H9 (cell line): ENCODE results near the gene TPM3. TPM values are rescaled to one million over a fixed set of nuclear protein-coding genes. Genes with fewer than 3 reads are reported as not detected.

Experiments
- DNase-seq: peaks from one replicate; pipeline ENCODE4 v3.0.0-alpha.2; 2017
- H2AFZ ChIP-seq: one replicate; pipeline ENCODE4 v1.6.1; 2013; ENCODE audit warnings: mild to moderate bottlenecking, low read length, control low read depth, moderate library complexity
- H2AK5ac ChIP-seq: 2 replicates; pipeline ENCODE4 v1.6.1; 2013; ENCODE audit warnings: low read length, control low read depth, mixed read lengths; ENCODE audit not compliant: insufficient read length
- H2BK120ac ChIP-seq: one replicate; pipeline ENCODE4 v1.6.1; 2013; ENCODE audit warnings: low read depth, mild to moderate bottlenecking, low read length, control low read depth, inconsistent platforms; ENCODE audit not compliant: poor library complexity, severe bottlenecking
- H2BK12ac ChIP-seq: 2 replicates; pipeline ENCODE4 v1.6.1; 2013; ENCODE audit warnings: low read length, control low read depth, mixed read lengths, low read depth; ENCODE audit not compliant: insufficient read length
- H2BK15ac ChIP-seq: 2 replicates; pipeline ENCODE4 v1.6.1; 2013; ENCODE audit warnings: low read depth, low read length, control low read depth
- H2BK20ac ChIP-seq: one replicate; pipeline ENCODE4 v1.6.1; 2013; ENCODE audit warnings: low read depth, mild to moderate bottlenecking, low read length, control low read depth, inconsistent platforms; ENCODE audit not compliant: poor library complexity, severe bottlenecking
- H2BK5ac ChIP-seq: 2 replicates; pipeline ENCODE4 v1.6.1; 2013; ENCODE audit warnings: low read length, control low read depth, mixed read lengths; ENCODE audit not compliant: insufficient read length
- H3K14ac ChIP-seq: 2 replicates; pipeline ENCODE4 v1.6.1; 2013; ENCODE audit warnings: low read length, control low read depth; ENCODE audit not compliant: insufficient read depth
- H3K18ac ChIP-seq: 2 replicates; pipeline ENCODE4 v1.6.1; 2013; ENCODE audit warnings: low read depth, mild to moderate bottlenecking, mixed read lengths, low read length, control low read depth; ENCODE audit not compliant: insufficient read length
- H3K23ac ChIP-seq: 2 replicates; pipeline ENCODE4 v1.6.1; 2013; ENCODE audit warnings: low read length, control low read depth, mixed read lengths, low read depth; ENCODE audit not compliant: insufficient read length
- H3K23me2 ChIP-seq: 2 replicates; pipeline ENCODE4 v1.6.1; 2013; ENCODE audit warnings: low read depth, mild to moderate bottlenecking, mixed read lengths, low read length, control low read depth; ENCODE audit not compliant: insufficient read length, poor library complexity, severe bottlenecking
- H3K27ac ChIP-seq: 2 replicates; pipeline ENCODE4 v1.5.1; 2013; ENCODE audit warnings: low read length, control low read depth, mixed read lengths, low read depth; ENCODE audit not compliant: insufficient read length
- H3K27me3 ChIP-seq: 2 replicates; pipeline ENCODE4 v1.6.1; 2013; ENCODE audit warnings: low read length, control low read depth, inconsistent platforms; ENCODE audit not compliant: insufficient read depth
- H3K4ac ChIP-seq: 2 replicates; pipeline ENCODE4 v1.6.1; 2013; ENCODE audit warnings: low read depth, mild to moderate bottlenecking, control low read depth, inconsistent platforms, low read length, moderate library complexity
- H3K4me1 ChIP-seq: 2 replicates; pipeline ENCODE4 v1.6.1; 2013; ENCODE audit warnings: low read length, control low read depth, inconsistent platforms; ENCODE audit not compliant: insufficient read depth
- H3K4me2 ChIP-seq: 2 replicates; pipeline ENCODE4 v1.6.1; 2013; ENCODE audit warnings: low read length, control low read depth, mixed read lengths; ENCODE audit not compliant: insufficient read length, insufficient read depth
- H3K56ac ChIP-seq: 2 replicates; pipeline ENCODE4 v1.6.1; 2013; ENCODE audit warnings: low read depth, mild to moderate bottlenecking, mixed read lengths, low read length, control low read depth; ENCODE audit not compliant: insufficient read length
- H3K79me1 ChIP-seq: 2 replicates; pipeline ENCODE4 v1.6.1; 2013; ENCODE audit warnings: low read depth, mild to moderate bottlenecking, moderate library complexity, low read length, control low read depth, inconsistent platforms; ENCODE audit not compliant: insufficient read depth, poor library complexity, severe bottlenecking
- H3K79me2 ChIP-seq: 2 replicates; pipeline ENCODE4 v1.6.1; 2013; ENCODE audit warnings: low read length, control low read depth, inconsistent platforms; ENCODE audit not compliant: insufficient read depth
- H3K9ac ChIP-seq: 2 replicates; pipeline ENCODE4 v1.6.1; 2013; ENCODE audit warnings: low read length, control low read depth, mixed read lengths; ENCODE audit not compliant: insufficient read length; ENCODE audit errors: extremely low read depth
- H3K9me3 ChIP-seq: one replicate; pipeline ENCODE4 v1.6.1; 2013; ENCODE audit warnings: low read depth, low read length, inconsistent platforms; ENCODE audit not compliant: control insufficient read depth
- H3T11ph ChIP-seq: one replicate; pipeline ENCODE4 v1.6.1; 2013; ENCODE audit warnings: mild to moderate bottlenecking, low read length, control low read depth, inconsistent platforms
- H4K20me1 ChIP-seq: one replicate; pipeline ENCODE4 v1.6.1; 2013; ENCODE audit not compliant: control insufficient read depth, insufficient read length, insufficient read depth
- H4K5ac ChIP-seq: 2 replicates; pipeline ENCODE4 v1.6.1; 2013; ENCODE audit warnings: low read depth, mild to moderate bottlenecking, mixed read lengths, low read length, control low read depth; ENCODE audit not compliant: insufficient read length
- H4K8ac ChIP-seq: replicated peaks from 2 replicates; pipeline ENCODE4 v1.6.1; 2013; ENCODE audit warnings: low read length, control low read depth, mixed read lengths, low read depth; ENCODE audit not compliant: insufficient read length
- H4K91ac ChIP-seq: 2 replicates; pipeline ENCODE4 v1.6.1; 2013; ENCODE audit warnings: low read depth, mild to moderate bottlenecking, moderate library complexity, mixed read lengths, low read length, control low read depth; ENCODE audit not compliant: insufficient read length
- H3K27ac Mint-ChIP-seq, 3 experiments: 2 replicates in 2 of 3; 3 replicates in 1 of 3; pipeline ENCODE4 v1.8.0; 2020 to 2021; ENCODE audit warnings: mixed read lengths in 3 of 3, mild to moderate bottlenecking in 1 of 3, moderate library complexity in 1 of 3
- H3K27me3 Mint-ChIP-seq: 2 replicates; pipeline ENCODE4 v1.8.0; 2021; ENCODE audit warnings: low read depth, mild to moderate bottlenecking, moderate library complexity, mixed read lengths
- H3K36me3 Mint-ChIP-seq, 3 experiments: 2 replicates in 2 of 3; 3 replicates in 1 of 3; pipeline ENCODE4 v1.8.0; 2020 to 2021; ENCODE audit warnings: low read depth in 3 of 3, mixed read lengths in 3 of 3; ENCODE audit not compliant: insufficient read depth in 1 of 3
- H3K4me1 Mint-ChIP-seq, 2 experiments: 2 replicates each; pipeline ENCODE4 v1.8.0; 2020; ENCODE audit warnings: mixed read lengths in 2 of 2
- H3K4me3 Mint-ChIP-seq, 2 experiments: 2 replicates in 1 of 2; 3 replicates in 1 of 2; pipeline ENCODE4 v1.8.0; 2020 to 2021; ENCODE audit warnings: mild to moderate bottlenecking in 2 of 2, mixed read lengths in 2 of 2, moderate library complexity in 1 of 2
- H3K9me3 Mint-ChIP-seq, 2 experiments: 2 replicates in 1 of 2; 3 replicates in 1 of 2; pipeline ENCODE4 v1.8.0; 2020; ENCODE audit warnings: mild to moderate bottlenecking in 2 of 2, mixed read lengths in 2 of 2, moderate library complexity in 1 of 2
- WGBS: extraction: QIAGEN DNeasy Blood & Tissue Kit; methylation state at CpG from one replicate; pipeline ENCODE4 v1.1.7; 2013; ENCODE audit warnings: missing lambda C conversion rate, low lambda C conversion rate, mixed read lengths; ENCODE audit not compliant: insufficient read length; ENCODE audit errors: extremely low coverage; 5-methylcytosine and 5-hydroxymethylcytosine counted together
- total RNA-seq: library from RNA; stranded (reverse); gene quantifications from 2 replicates; pipeline ENCODE4 v1.2.1, GENCODE V29; 2021
- TF ChIP-seq, protein P1 (sequence below): fragments of 200-600 bp; sonication (generic); conservative IDR thresholded peaks from 3 replicates; pipeline ENCODE4 v1.8.0; 2021; ENCODE audit warnings: antibody characterized with exemption, mild to moderate bottlenecking

TPM3 gene
- total RNA-seq, 1 experiment from 2014 or later, result 508 TPM

DNA sequence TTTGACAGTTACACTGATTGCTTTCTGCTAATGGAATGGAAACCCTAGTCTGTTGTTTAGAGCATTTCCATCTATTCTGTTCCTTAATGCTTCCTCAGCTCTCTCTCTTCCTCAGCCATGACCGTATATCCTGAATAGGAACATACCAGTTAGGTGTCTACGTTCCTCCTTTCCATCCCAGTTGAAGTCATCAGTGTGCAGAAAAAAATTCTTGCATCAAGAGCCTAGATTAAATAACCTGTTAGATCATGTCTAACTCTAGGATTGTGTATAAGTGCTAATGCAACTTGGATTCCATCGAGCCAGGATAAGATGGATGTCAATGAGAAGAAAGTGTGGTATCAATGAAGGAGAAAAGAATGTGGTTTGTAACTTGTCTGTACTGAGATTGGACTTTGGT, 47.6 kb upstream of the TPM3 start:
- H3K9me3 ChIP-seq, result no peaks in the 10 kb centered on the region
- no peak overlapping the region for H3K18ac ChIP-seq
- no peak overlapping the region for H2BK5ac ChIP-seq
- H2BK12ac ChIP-seq, result no peak overlapping the region
- H2BK20ac ChIP-seq, result no peak overlapping the region
- H3K9me3 Mint-ChIP-seq, result no peaks in the 10 kb centered on the region
- no peak overlapping the region for H3K4ac ChIP-seq
- no peak overlapping the region for H2AFZ ChIP-seq
- H3T11ph ChIP-seq, result no peak overlapping the region
- H3K4me3 Mint-ChIP-seq, result no peak overlapping the region
- TF ChIP-seq, protein P1, sequence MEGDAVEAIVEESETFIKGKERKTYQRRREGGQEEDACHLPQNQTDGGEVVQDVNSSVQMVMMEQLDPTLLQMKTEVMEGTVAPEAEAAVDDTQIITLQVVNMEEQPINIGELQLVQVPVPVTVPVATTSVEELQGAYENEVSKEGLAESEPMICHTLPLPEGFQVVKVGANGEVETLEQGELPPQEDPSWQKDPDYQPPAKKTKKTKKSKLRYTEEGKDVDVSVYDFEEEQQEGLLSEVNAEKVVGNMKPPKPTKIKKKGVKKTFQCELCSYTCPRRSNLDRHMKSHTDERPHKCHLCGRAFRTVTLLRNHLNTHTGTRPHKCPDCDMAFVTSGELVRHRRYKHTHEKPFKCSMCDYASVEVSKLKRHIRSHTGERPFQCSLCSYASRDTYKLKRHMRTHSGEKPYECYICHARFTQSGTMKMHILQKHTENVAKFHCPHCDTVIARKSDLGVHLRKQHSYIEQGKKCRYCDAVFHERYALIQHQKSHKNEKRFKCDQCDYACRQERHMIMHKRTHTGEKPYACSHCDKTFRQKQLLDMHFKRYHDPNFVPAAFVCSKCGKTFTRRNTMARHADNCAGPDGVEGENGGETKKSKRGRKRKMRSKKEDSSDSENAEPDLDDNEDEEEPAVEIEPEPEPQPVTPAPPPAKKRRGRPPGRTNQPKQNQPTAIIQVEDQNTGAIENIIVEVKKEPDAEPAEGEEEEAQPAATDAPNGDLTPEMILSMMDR, result no peak
- H4K20me1 ChIP-seq, result no peaks in the 10 kb centered on the region
- no peak overlapping the region for H2AK5ac ChIP-seq
- no peak overlapping the region for H2BK120ac ChIP-seq
- H3K9ac ChIP-seq, result no peak overlapping the region
- H4K5ac ChIP-seq, result no peak overlapping the region
- no peak overlapping the region for H2BK15ac ChIP-seq
- H4K91ac ChIP-seq, result no peak overlapping the region
- H3K23me2 ChIP-seq, result no peaks in the 10 kb centered on the region
- H4K8ac ChIP-seq, result no peak overlapping the region
- H3K36me3 Mint-ChIP-seq, result peaks cover 63 to 93% (median 91%) of the 10 kb centered on the region in 3 experiments; a peak in 6 of 7 replicates
- WGBS, result no CpG with 5 or more reads among the region's 3 CpGs
- H3K56ac ChIP-seq, result no peak overlapping the region
- H3K23ac ChIP-seq, result no peak overlapping the region
- no peaks in the 10 kb centered on the region for H3K27me3 ChIP-seq
- no peaks in the 10 kb centered on the region for H3K27me3 Mint-ChIP-seq
- H3K79me2 ChIP-seq, result peaks cover 6% of the 10 kb centered on the region; the same call in 1 of the 2 replicates
- H3K14ac ChIP-seq, result no peak overlapping the region
- H3K4me1 ChIP-seq, result no peaks in the 10 kb centered on the region; the same call in 1 of the 2 replicates
- H3K27ac ChIP-seq, result no peak overlapping the region
- no peaks in the 10 kb centered on the region for H3K4me1 Mint-ChIP-seq
- no peak for DNase-seq
- H3K4me2 ChIP-seq, result no peak overlapping the region
- 0 out of 7 replicates have a peak overlapping the region, but pooled peaks of 1 of the 3 experiments have one; percentile 5 for H3K27ac Mint-ChIP-seq
- H3K79me1 ChIP-seq, result peaks cover 5% of the 10 kb centered on the region
